IMR-90 (cell line): ENCODE results near the gene SELENOT. TPM values are rescaled to one million over a fixed set of nuclear protein-coding genes. Genes with fewer than 3 reads are reported as not detected.

Experiments
- ATAC-seq: fragments of 200-7000 bp; cut with Tn5 transposase; 2 replicates; pipeline ENCODE4 v1.9.1; 2020; ENCODE audit warnings: low read depth, mild to moderate bottlenecking, moderate library complexity
- Bru-seq: library from RNA; stranded (reverse); fragments of 400-500 nt; gene quantifications from one replicate; lab custom pipeline; 2021; lab: Mats Ljungman, UMichigan
- BruChase-seq, 2 experiments: library from RNA; stranded (reverse); fragments of 400-500 nt; gene quantifications; one replicate each; lab custom pipeline; 2021; lab: Mats Ljungman, UMichigan
- BruUV-seq: library from RNA; stranded (reverse); fragments of 400-500 nt; replicated peaks from 2 replicates; lab custom pipeline; 2021; lab: Mats Ljungman, UMichigan
- CTCF ChIA-PET: fragments of 300-600 bp; formaldehyde crosslinking; extraction: SDS; loops from one replicate; lab custom pipeline; 2021; ENCODE audit warnings: antibody characterized with exemption; lab: Yijun Ruan, JAX
- POLR2A ChIA-PET: fragments of 300-600 bp; sonication (Branson Sonifier 250); formaldehyde crosslinking; loops from one replicate; lab custom pipeline; 2022; ENCODE audit warnings: antibody characterized with exemption; ENCODE audit not compliant: unreplicated experiment; lab: Charles Lee
- DNase-seq: peaks from one replicate; pipeline ENCODE4 v3.0.0; 2013
- H2AFZ ChIP-seq: replicated peaks from 2 replicates; pipeline ENCODE3; 2013; ENCODE audit warnings: low read length, mild to moderate bottlenecking; ENCODE audit not compliant: poor library complexity
- H2AK5ac ChIP-seq: 2 replicates; pipeline ENCODE4 v1.6.1; 2013; ENCODE audit warnings: low read depth, low read length, inconsistent platforms
- H2AK9ac ChIP-seq: replicated peaks from 2 replicates; pipeline ENCODE3; 2013; ENCODE audit warnings: mild to moderate bottlenecking, low read depth, low read length, moderate library complexity; ENCODE audit not compliant: poor library complexity
- H2BK120ac ChIP-seq: 2 replicates; pipeline ENCODE4 v1.6.1; 2013; ENCODE audit warnings: low read depth, low read length, inconsistent platforms
- H2BK15ac ChIP-seq: 3 replicates; pipeline ENCODE4 v1.6.1; 2013; ENCODE audit warnings: low read depth, low read length, inconsistent platforms
- H2BK20ac ChIP-seq: 2 replicates; pipeline ENCODE4 v1.6.1; 2013; ENCODE audit warnings: low read depth, mild to moderate bottlenecking, inconsistent platforms, low read length, moderate library complexity
- H2BK5ac ChIP-seq: 2 replicates; pipeline ENCODE4 v1.6.1; 2013; ENCODE audit warnings: mild to moderate bottlenecking, low read depth, low read length, inconsistent platforms; ENCODE audit not compliant: poor library complexity, severe bottlenecking
- H3K14ac ChIP-seq: replicated peaks from 2 replicates; pipeline ENCODE4 v1.6.1; 2013; ENCODE audit warnings: low read depth, low read length, inconsistent platforms
- H3K18ac ChIP-seq: 2 replicates; pipeline ENCODE4 v1.6.1; 2013; ENCODE audit warnings: low read depth, low read length, control low read depth
- H3K23ac ChIP-seq: 2 replicates; pipeline ENCODE4 v1.6.1; 2013; ENCODE audit warnings: low read depth, low read length, inconsistent platforms
- H3K27ac ChIP-seq: 2 replicates; pipeline ENCODE4 v1.5.1; 2013; ENCODE audit warnings: mild to moderate bottlenecking, control low read depth, low read length; ENCODE audit not compliant: insufficient read depth
- H3K27me3 ChIP-seq: 2 replicates; pipeline ENCODE4 v1.6.1; 2013; ENCODE audit warnings: low read length; ENCODE audit not compliant: control insufficient read depth, insufficient read depth
- H3K36me3 ChIP-seq: 2 replicates; pipeline ENCODE4 v1.6.1; 2013; ENCODE audit warnings: low read length, mixed read lengths; ENCODE audit not compliant: control insufficient read depth, insufficient read depth
- H3K4ac ChIP-seq: 2 replicates; pipeline ENCODE4 v1.6.1; 2013; ENCODE audit warnings: low read depth, low read length, inconsistent platforms
- H3K4me1 ChIP-seq: 2 replicates; pipeline ENCODE4 v1.6.1; 2013; ENCODE audit warnings: low read length, mixed read lengths; ENCODE audit not compliant: control insufficient read depth, insufficient read depth
- H3K4me2 ChIP-seq: 2 replicates; pipeline ENCODE4 v1.6.1; 2013; ENCODE audit warnings: low read depth, mild to moderate bottlenecking, control low read depth, low read length, moderate library complexity
- H3K4me3 ChIP-seq: 2 replicates; pipeline ENCODE4 v1.5.1; 2013; ENCODE audit warnings: low read depth, mild to moderate bottlenecking, control low read depth, low read length, moderate library complexity; ENCODE audit not compliant: insufficient read depth
- H3K56ac ChIP-seq: 2 replicates; pipeline ENCODE4 v1.6.1; 2013; ENCODE audit warnings: low read length, inconsistent platforms; ENCODE audit not compliant: insufficient read depth; ENCODE audit errors: extremely low read depth
- H3K79me1 ChIP-seq, 2 experiments: 2 replicates each; pipeline ENCODE4 v1.6.1; 2013; ENCODE audit warnings: low read length in 2 of 2, inconsistent platforms in 1 of 2, low read depth in 1 of 2
- H3K9ac ChIP-seq: 2 replicates; pipeline ENCODE4 v1.6.1; 2013; ENCODE audit warnings: low read depth, low read length, control low read depth
- H3K9me1 ChIP-seq: 2 replicates; pipeline ENCODE4 v1.6.1; 2013; ENCODE audit warnings: low read length, inconsistent platforms; ENCODE audit not compliant: insufficient read depth
- H3K9me3 ChIP-seq: 2 replicates; pipeline ENCODE4 v1.6.1; 2013; ENCODE audit warnings: low read length; ENCODE audit not compliant: control insufficient read depth, insufficient read depth
- H4K20me1 ChIP-seq: 2 replicates; pipeline ENCODE4 v1.6.1; 2013; ENCODE audit warnings: low read length, inconsistent platforms; ENCODE audit not compliant: insufficient read depth
- H4K5ac ChIP-seq: 2 replicates; pipeline ENCODE4 v1.6.1; 2013; ENCODE audit warnings: mild to moderate bottlenecking, low read depth, low read length, control low read depth
- H4K8ac ChIP-seq, 2 experiments: 2 replicates each; pipeline ENCODE4 v1.6.1; 2013; ENCODE audit warnings: low read depth in 2 of 2, low read length in 2 of 2, control low read depth in 1 of 2, inconsistent platforms in 1 of 2
- H4K91ac ChIP-seq: 2 replicates; pipeline ENCODE4 v1.6.1; 2013; ENCODE audit warnings: low read depth, low read length, inconsistent platforms; ENCODE audit not compliant: insufficient read depth
- BHLHE40 ChIP-seq: fragments of 150-350 bp; IDR thresholded peaks from 2 replicates; pipeline ENCODE4 v1.6.1; 2016; ENCODE audit warnings: mild to moderate bottlenecking, low read depth, low read length
- CEBPB ChIP-seq: IDR thresholded peaks from 2 replicates; pipeline ENCODE4 v1.6.1; 2012; ENCODE audit warnings: low read depth, low read length, improper control_type of control experiment
- FOS ChIP-seq: fragments of 150-350 bp; IDR thresholded peaks from 2 replicates; pipeline ENCODE4 v1.6.1; 2016; ENCODE audit warnings: low read depth, low read length
- MAFK ChIP-seq: IDR thresholded peaks from 2 replicates; pipeline ENCODE4 v1.6.1; 2012; ENCODE audit warnings: low read depth, low read length, improper control_type of control experiment
- MXI1 ChIP-seq: IDR thresholded peaks from 2 replicates; pipeline ENCODE4 v1.6.1; 2012; ENCODE audit warnings: low read depth, mild to moderate bottlenecking, low read length, moderate library complexity, borderline replicate concordance
- POLR2A ChIP-seq: IDR thresholded peaks from 2 replicates; pipeline ENCODE4 v1.6.1; 2012; ENCODE audit warnings: mild to moderate bottlenecking, low read depth, low read length
- RAD21 ChIP-seq: IDR thresholded peaks from 2 replicates; pipeline ENCODE4 v1.6.1; 2012; ENCODE audit warnings: low read length, improper control_type of control experiment
- RCOR1 ChIP-seq: IDR thresholded peaks from 2 replicates; pipeline ENCODE4 v1.6.1; 2012; ENCODE audit warnings: mild to moderate bottlenecking, low read length, improper control_type of control experiment; ENCODE audit not compliant: insufficient replicate concordance
- RFX5 ChIP-seq: IDR thresholded peaks from 2 replicates; pipeline ENCODE4 v1.8.0; 2012; ENCODE audit warnings: low read depth, mild to moderate bottlenecking, low read length, moderate library complexity
- USF2 ChIP-seq: fragments of 150-350 bp; IDR thresholded peaks from 2 replicates; pipeline ENCODE4 v1.6.1; 2017; ENCODE audit warnings: mild to moderate bottlenecking, antibody characterized with exemption, low read length, low read depth
- WGBS, 2 experiments: methylation state at CpG; one replicate each; pipeline versions ENCODE4 v1.1.5 to v1.1.7; 2013; ENCODE audit warnings: missing lambda C conversion rate in 2 of 2; ENCODE audit not compliant: insufficient read length in 1 of 2; ENCODE audit errors: extremely low coverage in 2 of 2; 5-methylcytosine and 5-hydroxymethylcytosine counted together
- dilution Hi-C: fragments of 300-500 bp; cut with HindIII; formaldehyde crosslinking; loops from one replicate; pipeline ENCODE4 v1.14.3; 2018; ENCODE audit warnings: low sequenced_read_pairs; ENCODE audit not compliant: unreplicated experiment
- in situ Hi-C: fragments of 300-500 bp; cut with MboI; formaldehyde crosslinking; loops from 3 replicates; pipeline ENCODE4 v1.14.3; 2019; ENCODE audit warnings: low sequenced_read_pairs, inconsistent platforms, mixed read lengths
- intact Hi-C: fragments of 100-400 bp; cut with micrococcal nuclease; formaldehyde crosslinking; loops from 2 replicates; pipeline ENCODE4 v1.10.0; 2022
- long read RNA-seq: library from polyadenylated mRNA; unstranded; transcript quantifications from one replicate; pipeline ENCODE4 v2.0.0, GENCODE V29; 2021; ENCODE audit not compliant: unreplicated experiment
- polyA plus RNA-seq, 3 experiments: library from polyadenylated mRNA; depleted of rRNA; stranded (reverse); fragments of >200 nt; gene quantifications; 2 replicates each; pipeline ENCODE4 v1.2.3, GENCODE V29; 2012; ENCODE audit warnings: low replicate concordance in 1 of 3
- total RNA-seq: library from RNA; depleted of rRNA; stranded (reverse); fragments of >200 nt; gene quantifications from 2 replicates; pipeline ENCODE4 v1.2.3, GENCODE V29; 2012; rRNA removed
- TF ChIP-seq, protein P1 (sequence below): fragments of 150-350 bp; IDR thresholded peaks from 2 replicates; pipeline ENCODE4 v1.6.1; 2016; ENCODE audit warnings: low read depth, mild to moderate bottlenecking, low read length, moderate library complexity, borderline replicate concordance

The SELENOT gene
- total RNA-seq, result 399 and 415 TPM in 2 replicates
- polyA plus RNA-seq (2012; rRNA removed), result 344 and 365 TPM in 2 replicates
- polyA plus RNA-seq (2012; cell fraction: cytosol; rRNA removed), result 120 and 131 TPM in 2 replicates
- polyA plus RNA-seq (2012; cell fraction: nucleus; rRNA removed; ENCODE audit: low replicate concordance), result 25.9 and 145 TPM in 2 replicates
- percentile 85 among the genes with signal in this experiment for Bru-seq, nascent RNA
- BruChase-seq, experiment 1, labeled RNA remaining after a 6-hour chase, result percentile 81 among the genes with signal in this experiment
- BruChase-seq, experiment 2, labeled RNA remaining after a 2-hour chase, result percentile 79 among the genes with signal in this experiment
- long read RNA-seq, transcript SELENOT-202 (6 exons, 3,469 nt), result major isoform, 153 of 168 reads
- long read RNA-seq, partial matches to known transcripts, result 4 of 168 reads
- long read RNA-seq, other reads (novel, unspliced or antisense), result 5 of 168 reads

GRCh38 chr3:150603153-150603979 is at the start of gene SELENOT:
SELENOT (plus strand) TSS chr3:150603321; CDS start chr3:150603363, 42 bp downstream.
- Histone ChIP-seq H4K20me1 (peaks cover 31% of the 10 kb centered on the region), H3K4ac (peak within 1 kb of the TSS; percentile 100), H4K8ac (peak within 1 kb of the TSS; percentile 55 to 100), H3K27ac (peak within 1 kb of the TSS; percentile 87), H2AFZ (peak within 1 kb of the TSS; percentile 99), H3K4me2 (peak within 1 kb of the TSS; percentile 87), H3K9ac (peak within 1 kb of the TSS; percentile 79), H3K4me3 (peak within 1 kb of the TSS; percentile 56), H3K4me1 (no peaks in the 10 kb centered on the region; the same call in 1 of the 2 replicates), H2BK20ac (peak within 1 kb of the TSS; percentile 77; the same call in 1 of the 2 replicates), H3K27me3 (no peaks in the 10 kb centered on the region), H2AK9ac (peak within 1 kb of the TSS; percentile 98), H4K5ac (peak within 1 kb of the TSS; percentile 68), H3K36me3 (peaks cover 4% of the 10 kb centered on the region), H2BK15ac (peak within 1 kb of the TSS; percentile 75), H3K9me1 (peaks cover 3% of the 10 kb centered on the region; the same call in 1 of the 2 replicates), H3K9me3 (no peaks in the 10 kb centered on the region), H2BK5ac (peak within 1 kb of the TSS; percentile 98), H4K91ac (peak within 1 kb of the TSS; percentile 91), H3K79me1 (peaks cover 10 to 54% of the 10 kb centered on the region in 2 experiments), H3K56ac (peak within 1 kb of the TSS; percentile 79), H3K23ac (peak within 1 kb of the TSS; percentile 100), H2BK120ac (peak within 1 kb of the TSS; percentile 97), H2AK5ac (peak within 1 kb of the TSS; percentile 93), H3K18ac (peak within 1 kb of the TSS; percentile 76), H3K14ac (peak within 1 kb of the TSS; percentile 100)
- in situ Hi-C loops, result no loop called here
- 0% methylated on average over 12 of the region's 69 CpGs; no CpG with 5 or more reads in 1 of the 2 experiments for WGBS, 2 experiments
- CTCF ChIA-PET, result no interaction called here
- ATAC-seq (peak; percentile 87), DNase-seq (peak; percentile 96)
- POLR2A ChIA-PET, result interaction anchor here (1.0 kb wide), 1 partner anchor 58 kb away, joined by 3 read pairs; no protein-coding TSS in a partner anchor
- dilution Hi-C loops, result no loop called here
- BruUV-seq, result no TSS peak
- intact Hi-C loops, result loop anchor here (5.0 kb wide), 2 partner anchors 99 to 159 kb away; partner anchors contain the start of genes ERICH6 and SIAH2
- TF ChIP-seq MXI1 (0 out of 2 replicates have a peak, but pooled peaks have one; percentile 19), USF2 (no peak), RFX5 (no peak), FOS (peak; percentile 51; the same call in 1 of the 2 replicates), RAD21 (0 out of 2 replicates have a peak, but pooled peaks have one; percentile 24), BHLHE40 (0 out of 2 replicates have a peak, but pooled peaks have one; percentile 16), MAFK (no peak), RCOR1 (no peak), CEBPB (peak; percentile 69; the same call in 1 of the 2 replicates), POLR2A (peak; percentile 97)
- TF ChIP-seq, protein P1, sequence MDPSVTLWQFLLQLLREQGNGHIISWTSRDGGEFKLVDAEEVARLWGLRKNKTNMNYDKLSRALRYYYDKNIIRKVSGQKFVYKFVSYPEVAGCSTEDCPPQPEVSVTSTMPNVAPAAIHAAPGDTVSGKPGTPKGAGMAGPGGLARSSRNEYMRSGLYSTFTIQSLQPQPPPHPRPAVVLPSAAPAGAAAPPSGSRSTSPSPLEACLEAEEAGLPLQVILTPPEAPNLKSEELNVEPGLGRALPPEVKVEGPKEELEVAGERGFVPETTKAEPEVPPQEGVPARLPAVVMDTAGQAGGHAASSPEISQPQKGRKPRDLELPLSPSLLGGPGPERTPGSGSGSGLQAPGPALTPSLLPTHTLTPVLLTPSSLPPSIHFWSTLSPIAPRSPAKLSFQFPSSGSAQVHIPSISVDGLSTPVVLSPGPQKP, result no peak
